ENCODE measurements around the gene CHCHD6. TPM values are rescaled to one million over a fixed set of nuclear protein-coding genes. Genes with fewer than 3 reads are reported as not detected.
A peak's percentile ranks its signal among the peaks of the same experiment; 100 is the strongest.

The CHCHD6 gene
- total RNA-seq, 8 experiments from 2014 or later: 13.9 to 71.2 (median 45.4) TPM

DNA sequence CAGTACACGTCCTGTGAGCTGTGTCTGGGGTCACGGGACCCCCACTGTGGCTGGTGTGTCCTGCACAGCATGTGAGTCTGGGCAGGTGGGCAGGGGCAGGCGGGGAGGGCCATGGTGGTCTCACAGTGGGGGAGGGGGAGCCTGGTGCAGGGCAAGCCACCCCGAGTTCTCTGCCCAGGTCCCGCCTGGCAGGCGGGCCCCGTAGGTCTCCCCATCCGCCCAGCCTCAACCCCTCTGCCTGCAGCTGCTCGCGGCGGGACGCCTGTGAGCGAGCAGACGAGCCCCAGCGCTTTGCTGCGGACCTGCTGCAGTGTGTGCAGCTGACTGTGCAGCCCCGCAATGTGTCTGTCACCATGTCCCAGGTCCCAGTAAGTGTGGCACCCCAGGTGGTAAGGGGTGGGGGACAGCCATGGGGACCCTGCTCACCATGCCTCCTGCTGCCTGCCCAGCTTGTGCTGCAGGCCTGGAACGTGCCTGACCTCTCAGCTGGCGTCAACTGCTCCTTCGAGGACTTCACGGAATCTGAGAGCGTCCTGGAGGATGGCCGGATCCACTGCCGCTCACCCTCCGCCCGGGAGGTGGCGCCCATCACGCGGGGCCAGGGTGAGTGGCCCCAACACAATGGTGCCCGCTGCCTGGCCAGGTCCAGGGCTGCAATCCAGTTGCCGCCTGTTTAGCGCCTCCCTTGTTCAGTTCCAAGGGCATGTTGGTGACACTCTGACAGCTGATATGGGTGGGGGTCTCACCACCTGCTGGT is 300.8 kb downstream of the CHCHD6 start:
- no peak for ATAC-seq (replicated peaks in 6 of 8)
- 83 to 100% (median 98%) methylated on average over 1 to 7 of the region's 32 CpGs; no CpG with 5 or more reads in 7 of the 10 experiments for WGBS, 10 experiments

DNA sequence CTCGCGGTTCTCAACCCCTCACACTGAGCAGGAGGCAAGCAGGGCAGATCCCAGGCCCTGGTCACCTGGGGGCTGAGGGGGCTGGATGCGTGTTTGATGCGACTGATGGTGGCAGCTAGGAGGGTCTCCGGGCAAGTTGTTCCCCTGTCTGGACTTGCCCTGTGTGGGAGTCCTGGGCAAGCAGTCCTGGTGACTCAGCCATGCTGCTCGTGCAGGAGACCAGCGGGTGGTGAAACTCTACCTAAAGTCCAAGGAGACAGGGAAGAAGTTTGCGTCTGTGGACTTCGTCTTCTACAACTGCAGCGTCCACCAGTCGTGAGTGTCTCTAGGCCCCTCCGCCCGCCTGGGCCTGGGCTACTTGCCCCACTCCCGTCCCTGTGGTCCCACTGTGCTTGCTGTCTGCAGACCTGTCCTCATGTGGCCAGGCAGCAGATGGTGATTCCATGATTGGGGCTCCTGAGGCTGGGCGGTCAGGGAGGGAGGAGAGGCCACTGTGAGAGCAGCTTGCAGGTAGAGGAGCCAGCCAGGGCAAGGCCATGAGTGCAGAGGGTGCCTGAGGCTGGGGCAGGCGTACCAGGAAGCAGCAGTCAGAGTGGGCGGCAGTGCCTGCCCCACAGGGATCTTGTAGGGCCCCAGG is 301.9 kb downstream of the CHCHD6 start:
- no peak for ATAC-seq (replicated peaks in 6 of 8)
- Histone ChIP-seq H3K27ac (no peak overlapping the region), H3K4me3 (no peak overlapping the region), H3K4me1 (replicated peaks in 1 of 2) (peaks cover 34 to 40% of the 10 kb centered on the region in 2 donors)
- WGBS, 10 experiments: 80 to 92% (median 83%) methylated on average over 1 to 4 of the region's 17 CpGs; no CpG with 5 or more reads in 7 of the 10 experiments
- in situ Hi-C loops (cut with MboI; ENCODE audit: low pct_unique_long_range_greater_than_20kb in 2 of 9, low sequenced_read_pairs in 9 of 9, unreplicated experiment in 9 of 9): no loop called here

More for the DNA sequence above, 300.8 kb downstream of the CHCHD6 start:
- H3K27ac ChIP-seq: no peak overlapping the region
- no peak overlapping the region for H3K4me3 ChIP-seq
- in situ Hi-C loops (cut with MboI; ENCODE audit: low pct_unique_long_range_greater_than_20kb in 2 of 9, low sequenced_read_pairs in 9 of 9, unreplicated experiment in 9 of 9): no loop called here
- peaks cover 22 to 32% of the 10 kb centered on the region in 2 donors for H3K4me1 ChIP-seq (replicated peaks in 1 of 2)

DNA sequence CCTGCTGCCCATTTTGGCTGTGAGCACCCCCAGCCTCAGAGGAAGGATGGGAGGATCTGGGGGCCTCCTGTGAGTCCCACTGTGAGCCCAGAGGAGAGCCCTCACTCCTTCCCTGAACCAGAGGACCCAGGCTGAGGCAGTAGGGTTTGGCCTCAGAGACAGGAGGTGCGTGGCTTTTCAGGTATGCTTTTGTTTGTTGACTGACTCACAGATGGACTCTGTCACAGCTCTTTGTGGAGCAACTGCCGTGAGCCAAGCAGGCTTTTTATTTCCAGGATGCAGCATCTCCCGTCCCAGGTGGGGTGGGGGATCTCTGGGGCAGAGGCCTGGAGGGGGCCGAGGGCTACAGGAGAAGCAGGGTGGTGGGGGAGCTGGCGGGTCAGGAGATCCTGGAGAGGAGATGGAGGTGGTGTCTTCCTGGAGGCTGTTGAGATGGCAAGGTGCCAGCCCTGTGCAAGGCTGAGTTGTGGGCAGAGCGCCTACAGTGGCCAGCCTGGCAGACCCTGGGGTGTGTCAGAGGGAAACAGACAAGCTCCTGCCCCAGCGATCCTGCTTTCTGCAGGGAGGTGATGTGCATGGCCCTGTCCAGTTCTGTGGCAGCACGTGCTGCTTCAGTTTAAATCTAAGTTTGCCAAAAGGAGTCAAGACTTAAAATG is 302.9 kb downstream of the CHCHD6 start:
- WGBS, 10 experiments: 80 to 100% (median 89%) methylated on average over 1 to 2 of the region's 8 CpGs; no CpG with 5 or more reads in 5 of the 10 experiments
- in situ Hi-C loops (cut with MboI; ENCODE audit: low pct_unique_long_range_greater_than_20kb in 2 of 9, low sequenced_read_pairs in 9 of 9, unreplicated experiment in 9 of 9): no loop called here
- Histone ChIP-seq H3K27ac (no peak overlapping the region), H3K4me1 (replicated peaks in 1 of 2) (peaks cover 38 to 40% of the 10 kb centered on the region in 2 donors), H3K4me3 (no peak overlapping the region)
- ATAC-seq (replicated peaks in 6 of 8): no peak

DNA sequence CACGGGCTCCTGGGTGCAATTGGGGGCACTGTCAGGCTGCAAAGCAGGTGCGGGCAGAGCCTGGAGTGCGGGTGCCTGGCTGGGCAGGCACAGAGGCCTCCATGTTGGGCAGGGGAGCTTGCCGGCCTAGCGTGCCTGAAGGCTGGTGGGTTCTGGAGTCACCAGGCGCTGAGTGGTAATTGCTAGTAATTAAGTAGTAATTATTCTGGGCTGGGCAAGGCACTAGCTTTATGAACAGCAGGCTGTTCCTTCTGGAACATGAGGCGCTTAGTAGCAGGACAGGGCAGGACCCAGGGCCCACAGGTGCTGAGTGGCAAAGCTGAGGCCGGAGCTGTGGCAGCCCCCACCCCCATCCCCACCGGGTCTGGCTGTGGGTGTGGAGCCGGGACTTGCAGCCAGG is 304.2 kb downstream of the CHCHD6 start:
- 60 to 100% (median 82%) methylated on average over 1 to 5 of the region's 10 CpGs; no CpG with 5 or more reads in 7 of the 10 experiments for WGBS, 10 experiments
- H3K4me1 ChIP-seq (replicated peaks in 1 of 2): peaks cover 43 to 45% of the 10 kb centered on the region in 2 donors
- ATAC-seq (replicated peaks in 6 of 8): no peak
- no peak overlapping the region for H3K4me3 ChIP-seq
- in situ Hi-C loops (cut with MboI; ENCODE audit: low pct_unique_long_range_greater_than_20kb in 2 of 9, low sequenced_read_pairs in 9 of 9, unreplicated experiment in 9 of 9): no loop called here
- H3K27ac ChIP-seq: peak overlapping the region in 1 of 2 donors; percentile 20

DNA sequence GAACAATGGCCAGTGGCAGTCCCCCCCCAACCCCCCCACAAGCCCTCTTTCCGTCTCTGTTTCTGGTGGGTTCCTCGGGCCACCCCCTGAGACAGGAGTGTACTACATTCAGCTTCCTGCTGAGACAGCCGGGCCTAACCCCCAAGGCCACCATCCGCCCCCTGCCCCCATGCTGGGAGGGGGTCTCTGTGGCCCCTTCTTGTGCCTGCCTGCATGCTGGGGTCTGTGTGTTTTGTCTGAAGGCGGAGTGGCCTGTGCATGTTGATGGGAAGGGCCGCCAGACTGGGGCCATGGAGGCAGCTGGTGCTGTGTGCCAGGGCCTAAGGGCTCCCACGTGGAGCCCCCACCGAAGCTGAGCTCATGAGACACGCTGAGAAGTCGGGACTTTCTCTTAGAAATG is 305.5 kb downstream of the CHCHD6 start:
- 40 to 70% (median 58%) methylated on average over 1 to 3 of the region's 10 CpGs; no CpG with 5 or more reads in 6 of the 10 experiments for WGBS, 10 experiments

More for the DNA sequence above, 305.5 kb downstream of the CHCHD6 start:
- Histone ChIP-seq H3K4me3 (no peak overlapping the region), H3K27ac (peak overlapping the region; percentile 92 to 94), H3K4me1 (replicated peaks in 1 of 2) (peaks cover 56% of the 10 kb centered on the region in 2 donors)
- in situ Hi-C loops (cut with MboI; ENCODE audit: low pct_unique_long_range_greater_than_20kb in 2 of 9, low sequenced_read_pairs in 9 of 9, unreplicated experiment in 9 of 9): no loop called here
- no peak for ATAC-seq (replicated peaks in 6 of 8)

Other genes with a start within 250 kb of the CHCHD6 start
- gene ZXDC, start 228.3 kb upstream of the CHCHD6 start, total RNA-seq: 10 to 100 TPM; 15.1 to 32.0 (median 24.2) TPM
- gene UROC1, start 186.5 kb upstream of the CHCHD6 start, total RNA-seq: under 1 TPM in 6 of 8 experiments, not detected in 2; 0.04 to 0.38 (median 0.10) TPM
- gene CHST13, start 180.1 kb upstream of the CHCHD6 start, total RNA-seq: 1 to 10 TPM in 1 of 8 experiments, under 1 TPM in 2, not detected in 5; 0.28 to 1.6 (median 0.40) TPM
- under 1 TPM in 2 of 8 experiments, not detected in 6; 0.15 to 0.47 TPM for gene C3orf22, start 145.3 kb upstream of the CHCHD6 start, total RNA-seq
- gene TXNRD3, start 49.1 kb upstream of the CHCHD6 start, total RNA-seq: 10 to 100 TPM in 4 of 8 experiments, 1 to 10 TPM in 4; 3.7 to 17.7 (median 7.4) TPM

All from motor neuron (in vitro differentiated cells).